OCI-LY3 (cell line): Measurements from ENCODE around the gene FRAS1.

Source experiments
- CTCF ChIP-seq: fragments of 200-600, 300-600 bp; sonication (generic); IDR thresholded peaks from 2 replicates; pipeline ENCODE4 v1.5.1; 2014; ENCODE audit warnings: antibody characterized with exemption, low read length, low read depth
- EZH2phosphoT487 ChIP-seq: fragments of 200-600 bp; shearing (Covaris generic); IDR thresholded peaks from 2 replicates; pipeline ENCODE4 v1.6.1; 2018; ENCODE audit warnings: antibody characterized with exemption, mixed run types, low read depth

GRCh38 chr4:78525559-78525958 is 468.4 kb downstream of the FRAS1 start:
- TF ChIP-seq CTCF (no peak), EZH2phosphoT487 (no peak)
